Stomach (tissue), 9 donors: ENCODE results near the gene USP19. TPM values are rescaled to one million over a fixed set of nuclear protein-coding genes. Genes with fewer than 3 reads are reported as not detected.

Experiments used
- DNase-seq, 2 donors: peaks; one replicate each; pipeline versions ENCODE4 v3.0.0 to v3.0.0-alpha.2; 2013 to 2019
- H3K27ac ChIP-seq, 5 donors: fragments of 200-600 bp in 4 of 5; sonication (generic) in 4 of 5; one replicate each; pipeline ENCODE4 v1.5.1; 2013 to 2019; ENCODE audit warnings: mild to moderate bottlenecking in 1 of 5, moderate library complexity in 1 of 5
- H3K27me3 ChIP-seq, 3 donors: fragments of 200-600 bp; sonication (generic); one replicate each; pipeline ENCODE4 v1.5.1; 2017 to 2019; ENCODE audit warnings: mixed run types in 1 of 3
- H3K36me3 ChIP-seq, 4 donors: fragments of 200-600 bp; sonication (generic); 1 replicate in 3 of 4; 2 replicates in 1 of 4; pipeline ENCODE4 v1.5.1; 2016 to 2019
- H3K4me1 ChIP-seq, 4 donors: fragments of 200-600 bp; sonication (generic); one replicate each; pipeline ENCODE4 v1.5.1; 2016 to 2019
- H3K4me3 ChIP-seq, 4 donors: fragments of 200-600 bp; sonication (generic) in 3 of 4; one replicate each; pipeline ENCODE4 v1.5.1; 2016 to 2019; ENCODE audit warnings: mild to moderate bottlenecking in 1 of 4
- H3K9me3 ChIP-seq, 4 donors: fragments of 200-600 bp; sonication (generic); one replicate each; pipeline ENCODE4 v1.5.1; 2016 to 2019
- CTCF ChIP-seq, 7 experiments: fragments of 450-650 bp in 4 of 7; fragments of 200-600 bp in 3 of 7; sonication (generic) in 3 of 7; IDR thresholded peaks; one replicate each; pipeline ENCODE4 v1.5.1; 2016 to 2019; ENCODE audit warnings: antibody characterized with exemption in 7 of 7, control low read depth in 2 of 7, mild to moderate bottlenecking in 1 of 7
- EP300 ChIP-seq: sonication (generic); formaldehyde crosslinking; IDR thresholded peaks from one replicate; pipeline ENCODE4 v1.6.1; 2017; ENCODE audit warnings: antibody characterized with exemption
- POLR2A ChIP-seq, 4 donors: fragments of 450-650 bp; IDR thresholded peaks; one replicate each; pipeline ENCODE4 v1.6.1; 2016; ENCODE audit warnings: antibody characterized with exemption in 4 of 4, control low read depth in 2 of 4, mild to moderate bottlenecking in 1 of 4, moderate library complexity in 1 of 4
- POLR2AphosphoS5 ChIP-seq, 3 donors: sonication (generic); formaldehyde crosslinking; IDR thresholded peaks; one replicate each; pipeline ENCODE4 v1.6.1; 2016; ENCODE audit warnings: antibody characterized with exemption in 3 of 3
- WGBS, 5 donors: extraction: QIAGEN DNeasy Blood & Tissue Kit in 3 of 5; methylation state at CpG; one replicate each; pipeline versions ENCODE4 v1.1.5 to v1.1.7; 2013 to 2018; 5-methylcytosine and 5-hydroxymethylcytosine counted together
- intact Hi-C: fragments of 100-400 bp; cut with DNase I; formaldehyde crosslinking; loops from one replicate; pipeline ENCODE4 v1.15.1; 2023; ENCODE audit warnings: low total_unique reads
- polyA plus RNA-seq, 3 donors: library from polyadenylated mRNA; stranded (reverse); fragments of 200-250 nt; gene quantifications; one replicate each; pipeline ENCODE4 v1.2.3, GENCODE V29; 2013
- total RNA-seq, 5 donors: library from RNA; depleted of rRNA; stranded (reverse); fragments of >200 nt; gene quantifications; one replicate each; pipeline versions ENCODE4 v1.1.0 to v1.2.3, GENCODE V29; 2014 to 2016
- donor health status: healthy with polysubstance abuse.
- donor health status: Bipolar disorder and iron deficiency.
- donor health status: healthy.

The USP19 gene
- total and polyA plus RNA-seq, 8 donors, result 15.6 to 77.2 (median 30.5) TPM

GRCh38 chr3:49124991-49125670, 4.5 kb upstream of the USP19 start:
- whole genome bisulfite sequencing, 5 donors, result 74 to 84% (median 84%) methylated on average over 13 to 14 of the region's 14 CpGs
- Histone ChIP-seq H3K4me1 (peaks cover 5 to 21% (median 15%) of the 10 kb centered on the region in 4 donors), H3K4me3 (no peak overlapping the region), H3K36me3 (peaks cover 73 to 92% (median 88%) of the 10 kb centered on the region in 4 donors), H3K27ac (no peak overlapping the region), H3K27me3 (no peaks in the 10 kb centered on the region), H3K9me3 (no peaks in the 10 kb centered on the region)
- TF ChIP-seq CTCF (IDR thresholded peaks at IDR 0.05), result no peak
- TF ChIP-seq POLR2A (IDR thresholded peaks at IDR 0.05), result no peak
- TF ChIP-seq POLR2AphosphoS5 (IDR thresholded peaks at IDR 0.05), result no peak
- intact Hi-C loops, result no loop called here
- DNase-seq, result no peak

GRCh38 chr3:49124203-49124602, 3.6 kb upstream of the USP19 start:
- Histone ChIP-seq H3K4me3 (no peak overlapping the region), H3K27ac (no peak overlapping the region), H3K4me1 (peaks cover 10 to 21% (median 19%) of the 10 kb centered on the region in 4 donors), H3K9me3 (no peaks in the 10 kb centered on the region), H3K36me3 (peaks cover 63 to 83% (median 78%) of the 10 kb centered on the region in 4 donors), H3K27me3 (no peaks in the 10 kb centered on the region)
- 85 to 90% (median 88%) methylated on average over 1 to 7 of the region's 7 CpGs for WGBS, 5 donors
- intact Hi-C loops, result no loop called here
- no peak for TF ChIP-seq CTCF (IDR thresholded peaks at IDR 0.05)
- TF ChIP-seq POLR2A (IDR thresholded peaks at IDR 0.05), result no peak
- TF ChIP-seq POLR2AphosphoS5 (IDR thresholded peaks at IDR 0.05), result no peak
- no peak for TF ChIP-seq EP300
- no peak for DNase-seq

GRCh38 chr3:49123687-49124086, 3.1 kb upstream of the USP19 start:
- intact Hi-C loops, result no loop called here
- Histone ChIP-seq H3K4me1 (peaks cover 15 to 25% (median 23%) of the 10 kb centered on the region in 4 donors), H3K9me3 (no peaks in the 10 kb centered on the region), H3K4me3 (no peak overlapping the region), H3K36me3 (peaks cover 62 to 82% (median 78%) of the 10 kb centered on the region in 4 donors), H3K27me3 (no peaks in the 10 kb centered on the region), H3K27ac (no peak overlapping the region)
- DNase-seq, result no peak
- 91 to 97% (median 95%) methylated on average over 9 to 17 of the region's 17 CpGs for WGBS, 5 donors
- TF ChIP-seq POLR2A (IDR thresholded peaks at IDR 0.05) (no peak), CTCF (IDR thresholded peaks at IDR 0.05) (no peak), EP300 (no peak), POLR2AphosphoS5 (IDR thresholded peaks at IDR 0.05) (no peak)

- no peak for TF ChIP-seq EP300
- no peak for TF ChIP-seq POLR2A (IDR thresholded peaks at IDR 0.05)
- no peak for TF ChIP-seq POLR2AphosphoS5 (IDR thresholded peaks at IDR 0.05)
- TF ChIP-seq CTCF (IDR thresholded peaks at IDR 0.05), result no peak
- Histone ChIP-seq H3K27ac (no peak overlapping the region), H3K4me1 (peaks cover 18 to 31% (median 25%) of the 10 kb centered on the region in 4 donors), H3K36me3 (peaks cover 64 to 82% (median 78%) of the 10 kb centered on the region in 4 donors), H3K27me3 (no peaks in the 10 kb centered on the region), H3K9me3 (no peaks in the 10 kb centered on the region), H3K4me3 (no peak overlapping the region)
- intact Hi-C loops, result no loop called here
- WGBS, 5 donors, result 87 to 94% (median 92%) methylated on average over 10 to 17 of the region's 17 CpGs
- DNase-seq, result no peak
Observed at GRCh38 chr3:49122886-49123545, 2.4 kb upstream of the USP19 start.
